Endothelial cell of umbilical vein (primary cell): ENCODE measurements around the gene STARD5.

Source experiments
- CTCF ChIP-seq, 2 donors: IDR thresholded peaks; 1 replicate in 1 of 2; 2 replicates in 1 of 2; pipeline ENCODE4 v1.5.1; 2011; ENCODE audit warnings: low read length in 2 of 2, mild to moderate bottlenecking in 2 of 2, moderate library complexity in 2 of 2, control low read depth in 1 of 2, inconsistent platforms in 1 of 2, low read depth in 1 of 2; ENCODE audit not compliant: insufficient read depth in 1 of 2; ENCODE audit errors: extremely low read depth in 1 of 2
- EZH2 ChIP-seq: IDR thresholded peaks from 2 replicates; pipeline ENCODE4 v1.6.1; 2012; ENCODE audit warnings: borderline replicate concordance, low read depth, mild to moderate bottlenecking, moderate library complexity, low read length, inconsistent platforms; ENCODE audit not compliant: severe bottlenecking
- FOS ChIP-seq: IDR thresholded peaks from 2 replicates; pipeline ENCODE4 v1.6.1; 2011; ENCODE audit warnings: mild to moderate bottlenecking, low read length, moderate library complexity, borderline replicate concordance; ENCODE audit not compliant: insufficient read depth
- GATA2 ChIP-seq: IDR thresholded peaks from 2 replicates; pipeline ENCODE4 v1.7.0; 2011; ENCODE audit warnings: low read depth, mild to moderate bottlenecking, moderate library complexity, mixed read lengths, low read length; ENCODE audit not compliant: insufficient read length, insufficient read depth
- JUN ChIP-seq: IDR thresholded peaks from 2 replicates; pipeline ENCODE4 v1.6.1; 2011; ENCODE audit warnings: borderline replicate concordance, low read depth; ENCODE audit not compliant: insufficient read length, insufficient read depth
- MAX ChIP-seq: IDR thresholded peaks from 2 replicates; pipeline ENCODE4 v1.6.1; 2011; ENCODE audit not compliant: insufficient read depth, insufficient read length
- MYC ChIP-seq: IDR thresholded peaks from one replicate; pipeline ENCODE4 v1.6.1; 2011; ENCODE audit warnings: mild to moderate bottlenecking, low read depth, low read length
- POLR2A ChIP-seq: IDR thresholded peaks from 2 replicates; pipeline ENCODE4 v1.6.1; 2012; ENCODE audit warnings: low read depth, mild to moderate bottlenecking, control low read depth, low read length
- POLR2AphosphoS5 ChIP-seq: IDR thresholded peaks from 2 replicates; pipeline ENCODE4 v1.6.1; 2012; ENCODE audit warnings: low read depth, mild to moderate bottlenecking, control low read depth, low read length, moderate library complexity; ENCODE audit not compliant: insufficient read depth

GRCh38 chr15:81291916-81292522, 31.9 kb downstream of the STARD5 start:
- no peak for TF ChIP-seq EZH2
- no peak for TF ChIP-seq CTCF (IDR thresholded peaks at IDR 0.05; ENCODE audit: extremely low read depth in 1 of 2, insufficient read depth in 1 of 2, low read depth in 1 of 2, low read length in 2 of 2)
- TF ChIP-seq POLR2AphosphoS5 = no peak
- no peak for TF ChIP-seq MYC
- TF ChIP-seq FOS = no peak
- TF ChIP-seq POLR2A = no peak
- no peak for TF ChIP-seq MAX
- TF ChIP-seq GATA2 = no peak
- TF ChIP-seq JUN = no peak
